H1 (cell line): ENCODE results near the gene MYL6. TPM values are rescaled to one million over a fixed set of nuclear protein-coding genes. Genes with fewer than 3 reads are reported as not detected.

Experiments used
- CTCF ChIA-PET: fragments of 300-600 bp; sonication (Branson Sonifier 250); formaldehyde crosslinking; loops from one replicate; lab custom pipeline; 2021; ENCODE audit not compliant: partially characterized antibody; lab: Charles Lee
- POLR2A ChIA-PET: fragments of 300-600 bp; sonication (Branson Sonifier 250); formaldehyde crosslinking; loops from one replicate; lab custom pipeline; 2021; ENCODE audit warnings: inconsistent platforms; ENCODE audit not compliant: partially characterized antibody; lab: Charles Lee
- DNase-seq, 2 experiments: peaks; one replicate each; pipeline versions ENCODE4 v3.0.0 to v3.0.0-alpha.2; 2010 to 2022; ENCODE audit warnings: low spot score in 2 of 2, low read depth in 1 of 2, mixed read lengths in 1 of 2
- FAIRE-seq: peaks from 2 replicates; lab custom pipeline; 2011; peaks lifted over from hg19 to GRCh38; lab: Jason Lieb, UNC
- H2AFZ ChIP-seq: 2 replicates; pipeline ENCODE4 v1.8.1; 2012; ENCODE audit warnings: low read length, inconsistent platforms
- H2AK5ac ChIP-seq: 2 replicates; pipeline ENCODE4 v1.6.1; 2013; ENCODE audit warnings: low read depth, low read length
- H2BK120ac ChIP-seq: replicated peaks from 2 replicates; pipeline ENCODE3; 2013; ENCODE audit warnings: low read depth, low read length, inconsistent platforms
- H2BK12ac ChIP-seq: 2 replicates; pipeline ENCODE4 v1.6.1; 2013; ENCODE audit warnings: low read depth, low read length
- H2BK15ac ChIP-seq: 2 replicates; pipeline ENCODE4 v1.6.1; 2013; ENCODE audit warnings: low read length
- H2BK20ac ChIP-seq: 2 replicates; pipeline ENCODE4 v1.6.1; 2013; ENCODE audit warnings: low read length
- H2BK5ac ChIP-seq: 2 replicates; pipeline ENCODE4 v1.6.1; 2013; ENCODE audit warnings: low read depth, low read length
- H3K14ac ChIP-seq: 2 replicates; pipeline ENCODE4 v1.6.1; 2013; ENCODE audit warnings: inconsistent platforms; ENCODE audit not compliant: insufficient read length
- H3K18ac ChIP-seq: 2 replicates; pipeline ENCODE4 v1.6.1; 2013; ENCODE audit warnings: low read length; ENCODE audit errors: extremely low read depth
- H3K23ac ChIP-seq: 2 replicates; pipeline ENCODE4 v1.6.1; 2013; ENCODE audit warnings: inconsistent platforms; ENCODE audit not compliant: insufficient read length
- H3K23me2 ChIP-seq: 2 replicates; pipeline ENCODE4 v1.6.1; 2013; ENCODE audit warnings: low read depth, low read length
- H3K27ac ChIP-seq: 2 replicates; pipeline ENCODE4 v1.6.1; 2011; ENCODE audit warnings: low read depth, low read length, inconsistent platforms
- H3K27me3 ChIP-seq, 4 experiments: replicated peaks in 1 of 4; 1 replicate in 1 of 4; 2 replicates in 3 of 4; pipeline versions ENCODE4 v1.6.1 to v1.8.1; 2011 to 2013; ENCODE audit warnings: low read length in 3 of 4, mild to moderate bottlenecking in 3 of 4, inconsistent platforms in 2 of 4, mixed read lengths in 2 of 4, moderate library complexity in 1 of 4; ENCODE audit not compliant: control insufficient read depth in 3 of 4, insufficient read depth in 3 of 4; ENCODE audit errors: extremely low read depth in 1 of 4
- H3K36me3 ChIP-seq, 4 experiments: 2 replicates each; pipeline versions ENCODE4 v1.6.1 to v1.8.1; 2011 to 2013; ENCODE audit warnings: mild to moderate bottlenecking in 4 of 4, low read length in 3 of 4, moderate library complexity in 2 of 4, control low read depth in 1 of 4, inconsistent platforms in 1 of 4; ENCODE audit not compliant: insufficient read depth in 4 of 4, control insufficient read depth in 2 of 4
- H3K4ac ChIP-seq: replicated peaks from 2 replicates; pipeline ENCODE3; 2013; ENCODE audit warnings: low read length, low read depth, mixed read lengths, inconsistent platforms; ENCODE audit not compliant: insufficient read length
- H3K4me1 ChIP-seq, 4 experiments: replicated peaks in 1 of 4; 1 replicate in 1 of 4; 2 replicates in 3 of 4; pipeline versions ENCODE4 v1.6.1 to v1.8.1; 2011 to 2013; ENCODE audit warnings: low read length in 3 of 4, inconsistent platforms in 2 of 4, mixed read lengths in 1 of 4; ENCODE audit not compliant: insufficient read depth in 4 of 4, control insufficient read depth in 3 of 4
- H3K4me2 ChIP-seq, 2 experiments: 2 replicates each; pipeline versions ENCODE4 v1.6.1 to v1.8.1; 2011 to 2013; ENCODE audit warnings: low read depth in 2 of 2, low read length in 2 of 2, control low read depth in 1 of 2, inconsistent platforms in 1 of 2, mild to moderate bottlenecking in 1 of 2; ENCODE audit not compliant: insufficient read depth in 1 of 2
- H3K4me3 ChIP-seq, 4 experiments: fragments of 200-600, 300-600 bp in 1 of 4; sonication (generic), shearing (Covaris generic), sonication (Bioruptor Twin) in 1 of 4; 2 replicates each; pipeline versions ENCODE4 v1.5.1 to v1.8.1; 2011 to 2016; ENCODE audit warnings: low read length in 4 of 4, low read depth in 3 of 4, control low read depth in 2 of 4, inconsistent platforms in 2 of 4, mild to moderate bottlenecking in 2 of 4, mixed read lengths in 1 of 4, moderate library complexity in 1 of 4; ENCODE audit not compliant: insufficient read depth in 2 of 4; ENCODE audit errors: extremely low read depth in 1 of 4
- H3K56ac ChIP-seq: replicated peaks from 2 replicates; pipeline ENCODE3; 2013; ENCODE audit warnings: low read depth, mild to moderate bottlenecking, mixed read lengths, low read length, inconsistent platforms; ENCODE audit not compliant: insufficient read length
- H3K79me1 ChIP-seq: 2 replicates; pipeline ENCODE4 v1.6.1; 2013; ENCODE audit warnings: low read depth, low read length, control low read depth
- H3K79me2 ChIP-seq, 2 experiments: 2 replicates each; pipeline versions ENCODE4 v1.6.1 to v1.8.1; 2012 to 2013; ENCODE audit warnings: low read length in 2 of 2, mild to moderate bottlenecking in 2 of 2, inconsistent platforms in 1 of 2; ENCODE audit not compliant: insufficient read depth in 2 of 2, control insufficient read depth in 1 of 2
- H3K9ac ChIP-seq, 4 experiments: replicated peaks in 1 of 4; 1 replicate in 1 of 4; 2 replicates in 3 of 4; pipeline versions ENCODE4 v1.6.1 to v1.8.1; 2011 to 2013; ENCODE audit warnings: low read depth in 3 of 4, low read length in 3 of 4, control low read depth in 2 of 4, mild to moderate bottlenecking in 2 of 4, moderate library complexity in 2 of 4, inconsistent platforms in 1 of 4; ENCODE audit errors: extremely low read depth in 1 of 4
- H3K9me3 ChIP-seq, 2 experiments: 2 replicates each; pipeline versions ENCODE4 v1.6.1 to v1.8.1; 2012 to 2013; ENCODE audit warnings: mild to moderate bottlenecking in 2 of 2, moderate library complexity in 2 of 2, control low read depth in 1 of 2, inconsistent platforms in 1 of 2, low read depth in 1 of 2, low read length in 1 of 2, mixed read lengths in 1 of 2; ENCODE audit not compliant: insufficient read depth in 2 of 2
- H4K20me1 ChIP-seq, 2 experiments: replicated peaks in 1 of 2; 2 replicates each; pipeline versions ENCODE3 to v1.8.1; 2011 to 2013; ENCODE audit warnings: inconsistent platforms in 2 of 2, low read length in 2 of 2, mild to moderate bottlenecking in 1 of 2; ENCODE audit not compliant: insufficient read depth in 2 of 2, control insufficient read depth in 1 of 2
- H4K5ac ChIP-seq: 2 replicates; pipeline ENCODE4 v1.6.1; 2013; ENCODE audit warnings: low read length, low read depth, mixed read lengths, inconsistent platforms; ENCODE audit not compliant: insufficient read length
- H4K8ac ChIP-seq: 2 replicates; pipeline ENCODE4 v1.8.0; 2013; ENCODE audit warnings: mild to moderate bottlenecking, moderate library complexity, low read length, inconsistent platforms; ENCODE audit not compliant: insufficient read depth; ENCODE audit errors: extremely low read depth
- H4K91ac ChIP-seq: replicated peaks from 2 replicates; pipeline ENCODE3; 2013; ENCODE audit warnings: low read length, mixed read lengths, inconsistent platforms; ENCODE audit not compliant: insufficient read length
- BCL11A ChIP-seq, 2 experiments: IDR thresholded peaks; one replicate each; pipeline ENCODE4 v1.6.1; 2011; ENCODE audit warnings: low read depth in 2 of 2, low read length in 2 of 2, mild to moderate bottlenecking in 2 of 2
- CTBP2 ChIP-seq: IDR thresholded peaks from 2 replicates; pipeline ENCODE4 v1.7.0; 2011; ENCODE audit warnings: borderline replicate concordance, mild to moderate bottlenecking, moderate library complexity, mixed read lengths, low read length; ENCODE audit not compliant: insufficient read depth, insufficient read length
- EGR1 ChIP-seq: IDR thresholded peaks from 2 replicates; pipeline ENCODE4 v1.6.1; 2011; ENCODE audit warnings: low read depth, low read length, borderline replicate concordance
- RBBP5 ChIP-seq: IDR thresholded peaks from 2 replicates; pipeline ENCODE4 v1.7.1; 2012; ENCODE audit warnings: low read depth, mild to moderate bottlenecking, inconsistent platforms, low read length, moderate library complexity, borderline replicate concordance
- RFX5 ChIP-seq: IDR thresholded peaks from 2 replicates; pipeline ENCODE4 v1.6.1; 2011; ENCODE audit warnings: low read depth, low read length, improper control_type of control experiment, borderline replicate concordance
- RXRA ChIP-seq: IDR thresholded peaks from 2 replicates; pipeline ENCODE4 v1.6.1; 2011; ENCODE audit warnings: low read depth, mild to moderate bottlenecking, low read length, moderate library complexity; ENCODE audit not compliant: insufficient read depth
- SIN3A ChIP-seq, 2 experiments: IDR thresholded peaks in 1 of 2; conservative IDR thresholded peaks in 1 of 2; 2 replicates each; pipeline ENCODE4 v1.6.1; 2011 to 2012; ENCODE audit warnings: low read length in 2 of 2, improper control_type of control experiment in 1 of 2, low read depth in 1 of 2, mild to moderate bottlenecking in 1 of 2
- SUZ12 ChIP-seq: fragments of 200-600 bp; sonication (generic); IDR thresholded peaks from 2 replicates; pipeline ENCODE4 v1.6.1; 2012; ENCODE audit warnings: mild to moderate bottlenecking, inconsistent platforms, low read length, moderate library complexity, mixed read lengths
- TAF7 ChIP-seq: optimal IDR thresholded peaks from 2 replicates; pipeline ENCODE3; 2011; ENCODE audit warnings: low read depth, mild to moderate bottlenecking, inconsistent platforms, low read length, moderate library complexity, borderline replicate concordance
- WGBS, 2 experiments: shearing (Covaris generic) in 1 of 2; methylation state at CpG; one replicate each; pipeline versions ENCODE4 v1.1.6 to v1.1.7; 2013 to 2015; ENCODE audit warnings: low lambda C conversion rate in 2 of 2, mixed read lengths in 2 of 2, inconsistent platforms in 1 of 2, low coverage in 1 of 2, missing lambda C conversion rate in 1 of 2; ENCODE audit not compliant: insufficient replicate concordance in 2 of 2, insufficient coverage in 1 of 2, insufficient read length in 1 of 2; ENCODE audit errors: extremely low coverage in 1 of 2, missing lambda C conversion rate in 1 of 2; 5-methylcytosine and 5-hydroxymethylcytosine counted together
- polyA plus RNA-seq, 7 experiments: library from polyadenylated mRNA; depleted of rRNA in 3 of 7; stranded (reverse) in 5 of 7; unstranded in 2 of 7; fragments of >200 nt in 5 of 7; fragments of 200-250 nt in 2 of 7; gene quantifications; 1 replicate in 5 of 7; 2 replicates in 1 of 7; 4 replicates in 1 of 7; pipeline versions ENCODE4 v1.2.1 to v1.2.3, GENCODE V29; 2011 to 2013; ENCODE audit warnings: missing spikeins in 2 of 7, mixed read lengths in 2 of 7
- total RNA-seq: library from RNA; stranded (reverse); fragmentation: NEBNext Ultra II Directional; extraction: Animal tissue kit (Norgen Biotek cat#: 25700); gene quantifications from 2 replicates; pipeline ENCODE4 v1.2.1, GENCODE V29; 2021

The MYL6 gene
- total and polyA plus RNA-seq, 2 of the 8 experiments (the other 6 are each of a cell fraction or from before 2014, with no cell fraction given): 1,130 to 2,279 TPM

GRCh38 chr12:56188131-56188777 is 30.1 kb downstream of the MYL6 start:
- Histone ChIP-seq H4K8ac (peak overlapping the region; percentile 86), H2BK120ac (no peak overlapping the region), H3K56ac (peak overlapping the region; percentile 27), H3K14ac (peak overlapping the region; percentile 6), H2BK15ac (no peak overlapping the region), H2BK12ac (no peak overlapping the region), H4K5ac (peak overlapping the region; percentile 4), H4K20me1 (peaks cover 0 to 4% of the 10 kb centered on the region in 2 experiments), H3K79me1 (peaks cover 3% of the 10 kb centered on the region; the same call in 1 of the 2 replicates), H3K4me2 (peak overlapping the region; percentile 81 to 96), H3K4me3 (peak overlapping the region; percentile 82 to 95 (median 90)), H2AK5ac (no peak overlapping the region), H2BK20ac (no peak overlapping the region), H3K27me3 (no peaks in the 10 kb centered on the region), H3K36me3 (peaks cover 21 to 34% (median 28%) of the 10 kb centered on the region in 4 experiments), H3K27ac (peak overlapping the region; percentile 76), H3K9me3 (no peaks in the 10 kb centered on the region), H3K4ac (peak overlapping the region; percentile 39), H3K23ac (no peak overlapping the region), H3K9ac (peak overlapping the region; percentile 85 to 89 (median 86)), H2AFZ (no peak overlapping the region), H3K79me2 (peaks cover 14 to 31% of the 10 kb centered on the region in 2 experiments), H2BK5ac (peak overlapping the region; percentile 87), H3K4me1 (peaks cover 2 to 8% (median 4%) of the 10 kb centered on the region in 4 experiments; a peak in 3 of 7 replicates), H3K18ac (no peak overlapping the region), H3K23me2 (peaks cover 11% of the 10 kb centered on the region), H4K91ac (peak overlapping the region; percentile 62)
- ChIA-PET CTCF (interaction anchor here (0.5 to 6.2 kb wide), 24 partner anchors 10 to 144 kb away, joined by 3 to 111 read pairs (median 5); partner anchors contain the start of genes ANKRD52, COQ10A, ESYT1 and MYL6), POLR2A (interaction anchor here (0.7 to 26.3 kb wide), 16 partner anchors 11 to 1332 kb away, joined by 3 to 656 read pairs (median 11); partner anchors contain the start of genes CNPY2, COQ10A, DDIT3 and MYL6)
- WGBS, 2 experiments: 31% methylated on average over 10 of the region's 10 CpGs; no CpG with 5 or more reads in 1 of the 2 experiments
- DNase-seq (no peak), FAIRE-seq (no peak)
- no peak for TF ChIP-seq CTBP2
- no peak for TF ChIP-seq TAF7
- TF ChIP-seq SIN3A (conservative IDR thresholded peaks at IDR 0.05 in 1 of 2, IDR thresholded peaks at IDR 0.05 in 1 of 2; ENCODE audit: low read depth in 1 of 2, low read length in 2 of 2): no peak
- TF ChIP-seq BCL11A (IDR thresholded peaks at IDR 0.05; ENCODE audit: low read depth in 2 of 2, low read length in 2 of 2): no peak
- TF ChIP-seq SUZ12: no peak
- TF ChIP-seq RFX5: no peak
- no peak for TF ChIP-seq EGR1
- TF ChIP-seq RBBP5: no peak
- no peak for TF ChIP-seq RXRA
